Fibroblast of skin of back (primary cell): ENCODE measurements around the gene SMAD1. TPM values are rescaled to one million over a fixed set of nuclear protein-coding genes. Genes with fewer than 3 reads are reported as not detected.
A peak's percentile ranks its signal among the peaks of the same experiment; 100 is the strongest.

Source experiments
- DNase-seq: peaks from one replicate; pipeline ENCODE4 v3.0.0-alpha.2; 2013
- polyA plus RNA-seq, 2 experiments: library from polyadenylated mRNA; unstranded; fragments of 120-200 nt; gene quantifications; one replicate each; pipeline ENCODE4 v1.2.1, GENCODE V29; 2013; ENCODE audit not compliant: insufficient read length in 2 of 2

Gene SMAD1
- 12.5 TPM for polyA plus RNA-seq (2013, experiment 1 of 2; ENCODE audit: insufficient read length)
- polyA plus RNA-seq (2013, experiment 2 of 2; ENCODE audit: insufficient read length): 10.8 TPM

- DNase-seq: peak; percentile 88
Measured at GRCh38 chr4:145481164-145481941, at the start of gene SMAD1. SMAD1 (plus strand) TSS chr4:145481853; CDS start chr4:145514614, 32,761 bp downstream.

- DNase-seq: no peak
Measured at GRCh38 chr4:145433684-145434083, 48.0 kb upstream of the SMAD1 start.

- DNase-seq: no peak
Measured at GRCh38 chr4:145435646-145436045, 46.0 kb upstream of the SMAD1 start.

GRCh38 chr4:145436114-145436513, 45.5 kb upstream of the SMAD1 start:
- no peak for DNase-seq

- no peak for DNase-seq
Measured at GRCh38 chr4:145436796-145437195, 44.9 kb upstream of the SMAD1 start.

GRCh38 chr4:145437466-145437865, 44.2 kb upstream of the SMAD1 start:
- DNase-seq: no peak

- DNase-seq: no peak
Measured at GRCh38 chr4:145438298-145438697, 43.4 kb upstream of the SMAD1 start.

- peak; percentile 3 for DNase-seq
Measured at GRCh38 chr4:145440292-145441007, 41.2 kb upstream of the SMAD1 start.

- DNase-seq: no peak
Measured at GRCh38 chr4:145446184-145446583, 35.5 kb upstream of the SMAD1 start.

GRCh38 chr4:145451895-145452294, 29.8 kb upstream of the SMAD1 start:
- no peak for DNase-seq

GRCh38 chr4:145452447-145453162, 29.0 kb upstream of the SMAD1 start:
- no peak for DNase-seq

GRCh38 chr4:145453163-145453520, 28.5 kb upstream of the SMAD1 start:
- DNase-seq: no peak

- DNase-seq: no peak
Measured at GRCh38 chr4:145473203-145473602, 8.4 kb upstream of the SMAD1 start.

GRCh38 chr4:145480257-145480656, 1.4 kb upstream of the SMAD1 start:
- DNase-seq: no peak

- DNase-seq: no peak
Measured at GRCh38 chr4:145481942-145482208, 222 bp downstream of the SMAD1 start.

- peak; percentile 73 for DNase-seq
Measured at GRCh38 chr4:145482209-145483037, 770 bp downstream of the SMAD1 start.

GRCh38 chr4:145483514-145483913, 1.9 kb downstream of the SMAD1 start:
- DNase-seq: no peak

GRCh38 chr4:145484225-145484846, 2.7 kb downstream of the SMAD1 start:
- DNase-seq: no peak

GRCh38 chr4:145485120-145485519, 3.5 kb downstream of the SMAD1 start:
- no peak for DNase-seq

- no peak for DNase-seq
Measured at GRCh38 chr4:145486603-145487002, 5.0 kb downstream of the SMAD1 start.

GRCh38 chr4:145487631-145488030, 6.0 kb downstream of the SMAD1 start:
- DNase-seq: no peak

GRCh38 chr4:145488310-145488709, 6.7 kb downstream of the SMAD1 start:
- no peak for DNase-seq
